SK-N-SH treated with all-trans-retinoic acid at 6 μM for 48 hours (cell line): ENCODE data around the gene DESI1.
"Not testable (repeated sequence)": the region's sequence is repeated elsewhere in the genome, so short reads cannot be mapped to it uniquely, and the experiment has no call there.

Source experiments
- BACH2 ChIP-seq: fragments of 250-450 bp; sonication (Bioruptor Pico); IDR thresholded peaks from 2 replicates; pipeline ENCODE4 v1.9.0; 2021; ENCODE audit warnings: mild to moderate bottlenecking, borderline replicate concordance
- GLIS3 ChIP-seq: fragments of 250-450 bp; sonication (Bioruptor Pico); IDR thresholded peaks from 2 replicates; pipeline ENCODE4 v1.5.0; 2020; ENCODE audit warnings: mild to moderate bottlenecking, moderate library complexity
- PATZ1 ChIP-seq: fragments of 250-450 bp; sonication (Bioruptor Pico); IDR thresholded peaks from 2 replicates; pipeline ENCODE4 v1.8.0; 2020; ENCODE audit warnings: mild to moderate bottlenecking, moderate library complexity, borderline replicate concordance
- PPARA ChIP-seq: fragments of 250-450 bp; sonication (Bioruptor Pico); IDR thresholded peaks from 2 replicates; pipeline ENCODE4 v1.5.0; 2020; ENCODE audit warnings: mild to moderate bottlenecking, borderline replicate concordance
- SNAI2 ChIP-seq: fragments of 250-450 bp; sonication (Bioruptor Pico); IDR thresholded peaks from 2 replicates; pipeline ENCODE4 v1.5.0; 2020; ENCODE audit warnings: mild to moderate bottlenecking, moderate library complexity
- TCF4 ChIP-seq: fragments of 250-450 bp; sonication (Bioruptor Pico); IDR thresholded peaks from 2 replicates; pipeline ENCODE4 v1.8.0; 2021; ENCODE audit warnings: mild to moderate bottlenecking, moderate library complexity, borderline replicate concordance
- TSHZ2 ChIP-seq: fragments of 250-450 bp; sonication (Bioruptor Pico); IDR thresholded peaks from 2 replicates; pipeline ENCODE4 v1.5.0; 2020; ENCODE audit warnings: mild to moderate bottlenecking, moderate library complexity
- ZFP3 ChIP-seq: fragments of 250-450 bp; sonication (Bioruptor Pico); IDR thresholded peaks from 2 replicates; pipeline ENCODE4 v1.5.0; 2020; ENCODE audit warnings: mild to moderate bottlenecking, moderate library complexity

GRCh38 chr22:41631615-41632014 is 10.8 kb upstream of the DESI1 start:
- TF ChIP-seq TSHZ2; PATZ1 (CRISPR knock-in tag); SNAI2; GLIS3; PPARA (CRISPR knock-in tag); BACH2 (CRISPR knock-in tag); ZFP3; TCF4 (CRISPR knock-in tag): not testable (repeated sequence)
